Frontal cortex (tissue), 4 donors: ENCODE data around the gene KDM8. TPM values are rescaled to one million over a fixed set of nuclear protein-coding genes. Genes with fewer than 3 reads are reported as not detected.

Experiments used
- DNase-seq, 2 donors: peaks; one replicate each; pipeline ENCODE4 v3.0.0; 2012; ENCODE audit warnings: low spot score in 2 of 2
- FAIRE-seq: peaks from 2 replicates; lab custom pipeline; 2012; peaks lifted over from hg19 to GRCh38; lab: Jason Lieb, UNC
- total RNA-seq: library from RNA; depleted of rRNA; stranded (reverse); fragments of >200 nt; gene quantifications from one replicate; pipeline ENCODE4 v1.2.3, GENCODE V29; 2014
- donor health status: control.
- donor health status: control.
- donor health status: control.

Gene KDM8
- total RNA-seq, 1 donor from 2014 or later = 3.3 TPM

- no peak for DNase-seq
Measured at GRCh38 chr16:27226476-27226875, 23.1 kb downstream of the KDM8 start.

GRCh38 chr16:27226976-27227705 is 23.8 kb downstream of the KDM8 start:
- no peak for FAIRE-seq
- DNase-seq = no peak

More at GRCh38 chr16:27226476-27226875, 23.1 kb downstream of the KDM8 start:
- FAIRE-seq = no peak

GRCh38 chr16:27228045-27228444 is 24.7 kb downstream of the KDM8 start:
- DNase-seq (no peak), FAIRE-seq (no peak)

- DNase-seq (no peak), FAIRE-seq (no peak)
Measured at GRCh38 chr16:27228621-27229501, 25.5 kb downstream of the KDM8 start.

GRCh38 chr16:27229891-27230470 is 26.7 kb downstream of the KDM8 start:
- DNase-seq (no peak), FAIRE-seq (no peak)

GRCh38 chr16:27230562-27231001 is 27.3 kb downstream of the KDM8 start:
- DNase-seq (no peak), FAIRE-seq (no peak)

GRCh38 chr16:27231692-27232060 is 28.4 kb downstream of the KDM8 start:
- FAIRE-seq (no peak), DNase-seq (no peak)

- no peak for DNase-seq
- no peak for FAIRE-seq
Measured at GRCh38 chr16:27232061-27232900, 29.0 kb downstream of the KDM8 start.

GRCh38 chr16:27232901-27233625 is 29.7 kb downstream of the KDM8 start:
- no peak for DNase-seq
- no peak for FAIRE-seq

- DNase-seq = no peak
- FAIRE-seq = no peak
Measured at GRCh38 chr16:27233731-27234130, 30.4 kb downstream of the KDM8 start.

GRCh38 chr16:27234171-27234570 is 30.8 kb downstream of the KDM8 start:
- DNase-seq (no peak), FAIRE-seq (no peak)

- DNase-seq (no peak), FAIRE-seq (no peak)
Measured at GRCh38 chr16:27234603-27235002, 31.3 kb downstream of the KDM8 start.

- peak; percentile 35 to 69 for DNase-seq
- FAIRE-seq = no peak
Measured at GRCh38 chr16:27235055-27235937, 32.0 kb downstream of the KDM8 start.

- DNase-seq (no peak), FAIRE-seq (no peak)
Measured at GRCh38 chr16:27235938-27236245, 32.6 kb downstream of the KDM8 start.

- DNase-seq = no peak
- FAIRE-seq = no peak
Measured at GRCh38 chr16:27236635-27237218, 33.4 kb downstream of the KDM8 start.

GRCh38 chr16:27237219-27238015 is 34.1 kb downstream of the KDM8 start:
- DNase-seq = no peak
- FAIRE-seq = no peak

- DNase-seq = no peak
- no peak for FAIRE-seq
Measured at GRCh38 chr16:27238016-27238587, 34.8 kb downstream of the KDM8 start.
